Kidney tubule cell (primary cell): ENCODE data around the gene TRAPPC4.
"Not testable (repeated sequence)": the region's sequence is repeated elsewhere in the genome, so short reads cannot be mapped to it uniquely, and the experiment has no call there.

Experiments
- DNase-seq: peaks from one replicate; pipeline ENCODE4 v3.0.0-alpha.2; 2018; ENCODE audit warnings: low spot score

TRAPPC4 gene, protein sequence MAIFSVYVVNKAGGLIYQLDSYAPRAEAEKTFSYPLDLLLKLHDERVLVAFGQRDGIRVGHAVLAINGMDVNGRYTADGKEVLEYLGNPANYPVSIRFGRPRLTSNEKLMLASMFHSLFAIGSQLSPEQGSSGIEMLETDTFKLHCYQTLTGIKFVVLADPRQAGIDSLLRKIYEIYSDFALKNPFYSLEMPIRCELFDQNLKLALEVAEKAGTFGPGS

DNA sequence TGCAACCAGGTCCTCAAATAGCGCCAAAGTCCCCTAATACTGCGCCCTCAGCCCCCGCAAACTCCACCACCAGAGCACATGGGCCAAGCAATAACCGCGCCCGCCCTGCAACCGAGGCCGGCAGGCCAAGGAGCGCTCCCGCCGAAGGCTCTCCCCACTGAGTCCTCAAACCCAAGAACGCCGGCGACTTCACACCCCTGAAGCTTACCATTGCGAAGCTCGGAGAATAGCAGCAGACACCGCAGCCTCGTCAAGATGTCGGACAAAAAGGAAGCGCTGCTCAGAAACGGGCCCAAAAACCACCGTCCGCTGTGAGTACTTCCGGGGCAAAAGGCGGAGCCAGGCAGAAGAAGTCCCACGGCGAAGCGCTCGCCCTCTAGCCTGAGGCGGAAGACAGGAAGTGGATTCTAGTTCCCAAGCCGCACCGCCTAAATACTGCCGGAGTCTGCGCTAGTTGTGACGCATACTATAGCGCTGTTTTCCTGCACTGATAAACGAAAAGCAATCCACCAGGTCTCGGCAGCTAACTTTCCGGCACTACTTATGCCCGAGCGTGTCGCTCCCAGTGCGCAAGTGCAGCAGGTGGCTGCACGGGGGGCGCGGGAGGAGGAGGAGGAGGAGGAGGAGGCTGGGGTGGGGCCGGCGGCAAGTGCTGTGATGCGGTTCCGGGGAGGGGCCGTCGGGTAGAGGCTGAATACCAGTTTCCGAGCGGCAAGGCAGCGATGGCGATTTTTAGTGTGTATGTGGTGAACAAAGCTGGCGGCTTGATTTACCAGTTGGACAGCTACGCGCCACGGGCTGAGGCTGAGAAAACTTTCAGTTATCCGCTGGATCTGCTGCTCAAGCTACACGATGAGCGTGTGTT lies at the start of gene TRAPPC4, which contains the start of gene RPS25:
TSS of gene TRAPPC4 (plus strand) at position 693 of the 865 bp plus-strand sequence. CDS start at position 723, 30 bp downstream.
TSS of gene RPS25 (minus strand) at position 270 of the 865 bp plus-strand sequence. CDS start at position 211, 59 bp downstream.
- peak; percentile 96 for DNase-seq

DNA sequence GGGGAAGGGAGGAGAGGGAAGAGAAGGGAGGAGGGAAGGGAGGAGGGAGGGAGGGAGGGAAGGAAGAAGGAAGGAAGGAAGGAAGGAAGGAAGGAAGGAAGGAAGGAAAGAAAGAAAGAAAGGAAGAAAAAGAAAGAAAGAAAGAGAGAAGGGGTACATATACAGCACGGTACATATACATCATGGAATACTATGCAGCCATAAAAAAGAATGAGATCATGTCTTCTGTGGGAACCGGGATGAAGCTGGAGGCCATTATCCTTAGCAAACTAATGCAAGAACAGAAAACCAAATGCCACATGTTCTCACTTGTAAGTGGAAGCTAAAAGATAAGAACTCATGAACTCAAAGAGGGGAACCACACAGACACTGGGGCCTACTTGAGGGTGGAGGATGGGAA lies 49.1 kb upstream of the TRAPPC4 start:
- not testable (repeated sequence) for DNase-seq

DNA sequence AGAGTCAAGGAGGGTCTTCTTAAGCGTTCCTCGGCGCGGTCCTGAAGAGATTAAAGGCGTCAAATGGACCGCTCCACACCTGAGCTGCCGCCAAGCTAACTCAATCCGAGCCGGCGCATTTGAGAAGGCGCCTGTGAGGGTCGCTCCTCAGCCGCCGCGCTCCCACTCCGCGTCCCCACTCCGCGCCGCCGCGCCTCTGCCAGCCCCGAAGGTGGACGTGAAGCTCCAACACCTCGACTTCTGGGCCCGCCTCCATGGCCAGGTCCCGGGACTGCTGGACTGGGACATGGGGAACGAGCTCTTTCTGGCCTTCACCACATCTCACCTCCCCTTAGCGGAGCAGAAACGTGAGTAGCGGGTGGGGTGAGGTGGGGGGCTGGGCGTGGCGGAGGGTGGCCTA lies 46.9 kb upstream of the TRAPPC4 start, which contains the start of gene FOXR1:
TSS of gene FOXR1 (plus strand) at position 116 of the 400 bp plus-strand sequence. CDS start at position 287, 171 bp downstream.
- DNase-seq = no peak

DNA sequence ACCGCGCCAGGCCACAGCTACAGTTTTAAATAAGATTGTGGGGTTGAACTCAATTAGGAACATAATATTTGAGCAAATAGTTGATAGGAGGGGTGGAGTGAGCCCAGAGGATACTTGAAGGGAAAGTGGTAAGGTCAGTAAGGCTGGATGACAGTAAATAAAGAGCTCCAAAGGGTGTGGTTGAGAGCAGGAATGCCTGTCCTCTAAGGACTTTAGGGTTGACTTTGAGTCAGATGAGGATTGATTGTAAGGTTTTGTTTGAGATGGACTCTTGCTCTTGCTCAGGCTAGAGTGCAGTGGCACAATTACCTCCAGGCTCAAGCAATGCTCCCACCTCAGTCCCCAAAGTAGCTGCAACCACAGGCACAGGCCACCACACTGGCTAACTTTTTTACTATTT lies 44.6 kb upstream of the TRAPPC4 start:
- DNase-seq = no peak

DNA sequence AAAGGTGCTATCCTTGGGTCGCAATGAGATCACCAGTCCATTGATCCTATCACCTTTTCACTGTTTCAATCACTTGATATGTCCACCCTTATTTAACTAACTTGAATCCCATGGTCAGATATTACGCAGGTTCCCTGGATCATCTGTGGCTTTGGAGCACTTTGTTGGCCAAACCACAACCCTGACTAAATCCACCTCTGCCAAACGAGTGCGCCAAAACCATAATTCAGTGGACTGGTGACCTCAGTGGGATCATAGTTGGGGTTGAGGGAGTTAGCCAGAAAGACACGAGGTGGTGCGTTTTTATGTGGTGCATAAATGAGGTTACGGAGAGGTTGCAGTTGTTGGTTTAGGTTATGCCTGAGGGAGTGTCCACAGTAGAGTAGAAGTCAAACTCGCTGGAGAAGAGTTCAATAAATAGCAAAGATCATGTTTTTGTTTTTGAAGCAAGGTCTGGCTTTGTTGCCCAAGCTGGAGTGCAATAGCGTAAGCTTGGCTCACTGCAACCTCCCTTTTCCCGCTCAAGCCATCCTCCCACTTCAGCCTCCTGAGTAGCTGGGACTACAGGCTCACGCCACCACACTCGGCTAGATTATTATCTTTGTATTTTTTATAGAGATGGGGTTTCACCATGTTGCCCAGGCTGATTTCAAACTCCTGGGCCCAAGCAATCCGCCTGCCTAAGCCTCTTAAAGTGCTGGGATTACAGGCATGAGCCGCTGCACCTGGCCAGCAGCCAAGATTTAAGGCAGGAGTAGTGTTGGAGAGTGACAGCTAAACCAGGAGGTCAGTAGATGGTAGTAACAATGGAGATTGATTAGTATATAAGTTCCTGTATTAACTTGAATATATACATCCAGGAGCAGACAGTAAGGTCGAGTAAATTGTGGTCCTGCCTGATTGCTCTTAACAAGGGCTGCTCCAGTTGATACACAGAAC lies 42.5 kb upstream of the TRAPPC4 start:
- no peak for DNase-seq

DNA sequence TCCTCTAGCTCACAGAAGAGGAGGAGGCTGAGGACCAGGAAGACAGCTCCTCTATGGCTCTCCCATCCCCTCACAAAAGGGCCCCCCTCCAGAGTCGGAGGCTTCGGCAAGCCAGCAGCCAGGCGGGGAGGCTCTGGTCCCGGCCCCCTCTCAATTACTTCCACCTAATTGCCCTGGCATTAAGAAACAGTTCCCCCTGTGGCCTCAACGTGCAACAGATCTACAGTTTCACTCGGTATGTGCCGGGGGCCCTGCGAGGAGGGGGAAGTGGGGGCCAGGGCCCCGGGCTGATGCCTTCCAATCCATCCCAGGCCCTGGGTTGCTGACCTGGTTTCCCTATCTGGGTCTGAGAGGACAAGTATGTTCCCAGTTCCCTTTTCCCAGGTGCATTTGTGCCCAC lies 39.1 kb upstream of the TRAPPC4 start:
- DNase-seq = no peak

DNA sequence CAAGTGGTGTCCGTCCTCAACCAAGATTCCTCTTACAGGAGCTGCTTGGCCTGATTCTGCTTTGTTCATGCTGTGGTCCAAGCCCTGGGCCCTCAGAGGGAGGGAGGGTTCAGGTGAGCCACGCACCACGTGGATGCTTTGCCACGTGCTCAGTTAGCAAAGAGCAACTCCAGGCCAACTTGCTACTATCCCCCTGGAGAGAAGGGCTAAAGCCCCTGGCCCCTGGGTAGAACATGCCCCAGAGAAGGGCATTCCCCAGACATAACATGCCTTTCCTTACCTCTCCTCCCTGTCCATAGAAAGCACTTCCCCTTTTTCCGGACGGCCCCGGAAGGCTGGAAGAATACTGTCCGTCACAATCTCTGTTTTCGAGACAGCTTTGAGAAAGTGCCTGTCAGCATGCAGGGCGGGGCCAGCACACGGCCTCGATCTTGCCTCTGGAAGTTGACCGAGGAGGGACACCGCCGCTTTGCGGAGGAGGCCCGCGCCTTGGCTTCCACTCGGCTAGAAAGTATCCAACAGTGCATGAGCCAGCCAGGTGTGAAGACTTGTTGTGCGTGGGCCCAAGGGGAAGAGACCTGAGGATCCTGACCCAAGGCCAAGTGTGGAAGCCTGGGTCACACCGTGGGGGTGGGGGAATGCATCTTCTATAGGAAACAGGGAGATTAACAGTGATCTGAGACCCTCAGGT lies 38.2 kb upstream of the TRAPPC4 start:
- peak; percentile 30 for DNase-seq

DNA sequence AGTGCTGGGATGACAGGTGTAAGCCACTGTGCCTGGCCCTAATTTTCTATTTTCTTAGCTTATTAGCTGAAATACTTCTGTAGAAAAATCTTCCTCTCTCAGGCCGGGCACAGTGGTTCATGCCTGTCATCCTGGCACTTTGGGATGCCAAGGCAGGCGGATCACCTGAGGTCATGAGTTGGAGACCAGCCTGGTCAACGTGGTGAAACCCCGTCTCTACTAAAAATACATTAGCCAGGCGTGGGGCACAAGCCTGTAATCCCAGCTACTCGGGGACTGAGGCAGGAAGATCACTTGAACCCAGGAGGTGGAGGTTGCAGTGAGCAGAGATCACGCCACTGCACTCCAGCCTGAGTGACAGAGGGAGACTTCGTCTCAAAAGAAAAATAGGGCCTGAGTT lies 34.2 kb upstream of the TRAPPC4 start:
- not testable (repeated sequence) for DNase-seq

DNA sequence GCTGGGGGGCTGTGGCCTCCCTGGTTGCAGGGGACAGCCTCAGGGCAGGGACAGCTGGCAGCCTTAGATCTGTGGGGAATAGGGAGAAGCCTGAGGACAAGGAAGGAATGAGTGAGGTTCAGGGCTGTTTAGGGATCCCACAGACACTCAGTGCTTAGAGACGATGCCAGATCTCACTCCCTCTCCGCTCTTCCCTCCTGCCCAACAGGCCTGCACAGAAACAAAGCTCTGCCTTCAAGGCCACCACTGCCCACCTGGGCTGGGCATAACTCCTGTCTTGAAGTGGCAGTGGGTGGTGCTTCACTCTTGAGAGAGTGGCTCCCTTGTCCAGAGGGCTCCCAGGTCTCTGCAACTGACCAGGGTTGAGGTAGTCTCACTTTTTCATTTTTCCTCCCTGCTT lies 33.7 kb upstream of the TRAPPC4 start:
- no peak for DNase-seq

DNA sequence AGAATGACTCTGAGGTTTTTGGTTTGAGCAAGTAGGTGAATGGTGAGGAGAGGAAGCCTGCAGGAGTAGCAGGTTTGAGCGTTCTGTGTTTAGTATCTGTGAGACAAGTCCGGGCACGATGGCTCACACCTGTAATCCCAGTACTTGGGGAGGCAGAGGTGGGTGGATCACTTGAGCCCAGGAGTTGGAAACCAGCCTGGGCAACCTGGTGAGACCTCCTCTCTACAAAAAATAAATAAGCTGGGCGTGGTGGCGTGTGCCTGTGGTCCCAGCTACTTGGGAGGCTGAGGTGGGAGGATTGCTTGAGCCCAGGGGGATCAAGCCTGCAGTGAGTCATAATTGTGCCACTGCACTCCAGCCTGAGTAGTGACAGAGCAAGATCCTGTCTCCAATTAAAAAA lies 30.3 kb upstream of the TRAPPC4 start:
- no peak for DNase-seq

DNA sequence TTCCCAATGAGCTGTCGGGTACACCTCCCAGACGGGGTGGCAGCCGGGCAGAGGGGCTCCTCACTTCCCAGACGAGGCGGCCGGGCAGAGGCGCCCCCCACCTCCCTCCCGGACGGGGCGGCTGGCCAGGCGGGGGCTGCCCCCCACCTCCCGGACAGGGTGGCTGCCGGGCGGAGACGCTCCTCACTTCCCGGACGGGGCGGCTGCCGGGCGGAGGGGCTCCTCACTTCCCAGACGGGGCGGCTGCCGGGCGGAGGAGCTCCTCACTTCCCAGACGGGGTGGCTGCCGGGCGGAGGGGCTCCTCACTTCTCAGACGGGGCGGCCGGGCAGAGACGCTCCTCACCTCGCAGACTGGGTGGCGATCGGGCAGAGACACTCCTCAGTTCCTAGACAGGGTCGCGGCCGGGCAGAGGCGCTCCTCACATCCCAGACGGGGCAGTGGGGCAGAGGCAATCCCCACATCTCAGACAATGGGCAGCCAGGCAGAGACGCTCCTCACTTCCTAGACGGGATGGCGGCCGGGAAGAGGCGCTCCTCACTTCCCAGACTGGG lies 27.0 kb upstream of the TRAPPC4 start:
- not testable (repeated sequence) for DNase-seq

DNA sequence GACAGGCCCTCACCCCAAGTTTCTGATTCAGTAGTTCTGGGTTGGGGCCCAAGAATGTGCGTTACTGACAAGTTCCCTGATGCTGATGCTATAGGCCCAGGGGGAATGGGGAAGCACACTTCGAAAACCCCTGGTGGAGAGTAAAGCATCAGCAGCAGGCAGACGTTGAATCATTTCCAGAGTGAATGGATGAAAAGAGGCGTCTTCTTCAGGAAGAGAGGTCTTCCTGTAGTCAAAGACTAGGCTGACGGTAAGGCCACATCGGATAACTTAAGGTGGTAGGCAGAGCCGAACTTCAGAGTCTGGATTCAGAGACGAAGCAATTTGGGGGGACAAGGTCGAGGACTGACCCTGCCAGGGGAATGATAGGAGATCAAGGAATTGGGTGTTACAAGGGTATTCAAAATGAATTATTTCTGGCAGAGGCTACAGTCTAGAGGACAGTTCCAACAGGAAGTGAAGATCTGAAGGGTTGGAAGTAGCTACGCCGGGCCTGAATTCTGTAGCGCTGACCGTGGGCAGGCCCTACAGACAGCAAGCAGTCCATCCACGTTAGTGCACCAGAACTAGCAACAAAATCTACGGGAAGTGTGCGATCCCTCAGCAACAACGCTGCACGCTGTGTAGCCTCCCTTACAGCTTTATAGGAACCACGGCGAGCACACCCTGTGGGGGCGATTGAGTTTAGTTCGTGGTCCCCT lies 21.5 kb upstream of the TRAPPC4 start:
- no peak for DNase-seq

DNA sequence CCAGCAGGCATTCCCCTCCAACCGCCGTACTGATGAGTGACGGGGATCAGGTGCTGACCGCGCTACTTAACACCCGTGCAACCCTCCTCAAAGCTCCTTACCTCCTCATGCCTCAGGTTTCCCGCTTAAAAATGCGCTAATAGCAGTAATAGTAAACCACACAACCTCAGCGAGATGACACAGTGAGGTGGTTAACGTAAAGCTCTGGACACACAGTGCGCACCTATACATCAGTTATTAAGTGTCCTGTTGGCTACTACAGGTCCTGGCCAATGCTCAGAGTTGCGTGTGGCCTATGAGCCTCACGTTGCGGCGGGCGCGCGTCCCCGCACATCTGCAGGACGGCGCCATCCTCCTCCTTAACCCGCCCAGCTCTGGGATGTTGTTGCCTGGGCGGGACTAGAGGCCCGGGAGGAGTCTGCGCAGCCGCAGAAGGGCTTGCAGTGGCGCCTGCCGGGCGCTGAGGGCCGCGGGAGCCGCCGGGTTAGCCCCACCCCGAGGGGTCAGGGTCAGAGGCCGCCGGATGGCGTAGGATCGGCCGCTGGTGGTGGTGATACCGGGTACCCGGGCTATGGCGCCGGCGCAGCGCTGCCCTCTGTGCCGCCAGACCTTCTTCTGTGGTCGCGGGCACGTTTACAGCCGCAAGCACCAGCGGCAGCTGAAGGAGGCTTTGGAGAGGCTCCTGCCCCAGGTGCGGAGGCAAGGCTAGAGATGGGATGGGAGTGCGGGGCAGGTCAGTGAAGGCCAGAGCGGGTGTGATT lies 20.8 kb upstream of the TRAPPC4 start, which contains the start of gene CENATAC:
TSS of gene CENATAC (plus strand) at position 512 of the 761 bp plus-strand sequence. CDS start at position 572, 60 bp downstream.
- DNase-seq = peak; percentile 92

DNA sequence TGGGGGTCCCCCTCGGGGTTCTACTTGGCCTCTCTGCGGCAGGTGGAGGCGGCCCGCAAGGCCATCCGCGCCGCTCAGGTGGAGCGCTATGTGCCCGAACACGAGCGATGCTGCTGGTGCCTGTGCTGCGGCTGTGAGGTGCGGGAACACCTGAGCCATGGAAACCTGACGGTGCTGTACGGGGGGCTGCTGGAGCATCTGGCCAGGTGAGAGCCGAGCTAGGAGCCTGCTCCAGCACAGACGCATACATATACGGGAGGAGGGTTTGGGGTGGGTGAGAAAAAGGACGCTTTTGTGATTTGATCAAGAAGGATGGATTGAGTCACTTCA lies 20.2 kb upstream of the TRAPPC4 start:
- DNase-seq = no peak

DNA sequence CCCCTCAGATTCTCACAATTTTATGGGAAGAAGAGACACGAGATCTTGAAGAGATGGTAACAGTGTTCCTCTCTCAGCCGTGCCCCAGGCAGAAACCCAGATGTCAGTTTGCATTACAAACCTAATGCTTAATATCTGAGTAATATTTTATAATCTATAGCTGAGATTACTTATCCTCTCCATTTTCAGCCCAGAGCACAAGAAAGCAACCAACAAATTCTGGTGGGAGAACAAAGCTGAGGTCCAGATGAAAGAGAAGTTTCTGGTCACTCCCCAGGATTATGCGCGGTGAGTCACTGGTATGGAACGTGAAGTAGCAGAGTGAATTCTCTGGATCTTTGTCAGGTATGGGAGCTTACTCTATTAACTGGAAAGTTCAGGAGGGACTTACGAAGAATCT lies 19.7 kb upstream of the TRAPPC4 start:
- peak; percentile 86 for DNase-seq

DNA sequence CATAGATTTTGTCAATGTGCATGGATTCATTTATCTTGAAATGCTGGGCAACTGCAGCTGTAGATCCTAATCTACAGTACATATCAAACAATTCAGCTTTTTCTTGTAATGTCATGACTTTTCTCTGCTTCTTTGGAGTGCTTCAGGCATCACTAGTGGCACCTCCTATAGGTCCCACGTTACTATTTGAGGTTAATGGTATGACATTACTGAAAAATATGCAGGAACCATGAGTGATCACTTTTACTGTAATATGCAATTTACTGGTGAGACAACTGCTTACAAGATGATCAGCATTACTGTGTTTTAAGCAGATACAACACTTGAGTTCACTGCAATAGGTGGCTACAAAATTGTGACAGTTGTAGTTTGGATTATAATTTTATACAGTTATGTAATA lies 17.7 kb upstream of the TRAPPC4 start:
- DNase-seq = peak; percentile 37

DNA sequence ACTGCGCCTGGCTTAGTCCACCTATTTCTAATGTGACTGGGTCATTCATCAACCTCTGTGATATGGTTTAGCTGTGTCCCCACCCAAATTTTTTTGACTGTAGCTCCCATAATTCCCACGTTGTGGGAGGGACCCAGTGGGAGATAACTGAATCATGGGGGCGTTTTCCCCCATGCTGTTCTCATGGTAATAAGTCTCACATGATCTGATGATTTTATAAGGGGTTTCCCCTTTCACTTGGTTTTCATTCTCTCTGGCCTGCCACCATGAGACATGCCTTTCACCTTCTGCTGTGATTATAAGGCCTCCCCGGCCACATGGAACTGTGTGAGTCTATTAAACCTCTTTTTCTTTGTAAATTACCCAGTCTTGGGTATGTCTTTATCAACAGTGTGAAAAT lies 11.9 kb upstream of the TRAPPC4 start:
- no peak for DNase-seq

DNA sequence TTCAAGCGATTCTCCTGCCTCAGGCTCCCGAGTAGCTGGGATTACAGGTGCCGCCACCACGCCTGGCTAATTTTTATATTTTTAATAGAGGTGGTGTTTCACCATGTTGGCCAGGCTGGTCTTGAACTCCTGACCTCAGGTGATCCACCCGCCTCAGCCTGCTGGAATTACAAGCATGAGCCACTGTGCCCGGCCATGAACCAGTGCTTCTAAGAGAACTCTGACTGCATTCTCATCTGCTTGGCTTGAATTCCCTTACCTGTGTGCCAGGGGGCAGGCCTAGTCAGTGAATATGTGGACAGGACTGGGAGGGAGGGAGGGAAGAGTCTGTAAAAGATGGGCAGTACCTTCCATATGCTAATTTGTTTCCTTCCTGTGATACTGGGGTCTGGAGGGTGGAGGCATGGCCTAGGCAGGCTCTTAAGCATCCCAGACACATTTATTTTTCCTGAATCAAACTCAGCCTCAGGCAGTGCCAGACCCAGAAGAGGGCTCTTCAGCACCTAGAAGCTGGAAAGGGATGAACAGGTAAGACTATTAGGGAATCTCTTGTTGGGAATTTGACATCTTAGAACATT lies 7.0 kb upstream of the TRAPPC4 start:
- peak; percentile 42 for DNase-seq

DNA sequence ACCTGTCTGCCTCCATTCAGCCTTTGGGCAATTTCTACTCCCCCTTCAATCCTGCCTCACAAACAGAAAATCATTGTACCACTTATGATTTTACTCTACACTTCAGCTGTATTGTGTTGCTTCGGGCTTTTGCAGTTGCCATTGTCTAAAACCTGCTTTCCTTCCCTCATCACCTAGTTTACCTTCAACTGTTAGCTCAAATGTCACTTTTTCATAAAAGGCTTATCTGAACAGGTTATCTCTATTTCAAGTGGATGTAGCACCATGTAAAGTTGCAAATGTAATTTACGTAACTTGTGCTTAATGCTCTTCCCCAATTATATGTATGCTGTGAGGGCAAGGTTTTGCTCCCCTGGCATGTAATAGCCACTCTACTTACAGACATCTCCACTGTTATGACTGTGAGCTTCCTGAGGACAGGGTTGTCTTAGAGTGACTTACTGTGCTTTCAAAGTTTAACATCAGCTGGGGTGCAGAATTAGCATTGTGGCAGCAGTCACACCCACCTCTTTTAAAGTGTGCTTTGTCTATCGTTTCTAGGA lies 5.9 kb upstream of the TRAPPC4 start:
- no peak for DNase-seq
